HAP-1 (cell line): ENCODE measurements around the gene HSPH1.
"Not testable (repeated sequence)": the region's sequence is repeated elsewhere in the genome, so short reads cannot be mapped to it uniquely, and the experiment has no call there.

Experiments
- DNase-seq, 2 experiments: peaks; one replicate each; pipeline ENCODE4 v3.0.0-alpha.2; 2016 to 2020; ENCODE audit warnings: low spot score in 2 of 2
- H3K27me3 ChIP-seq: fragments of 250-450 bp; sonication (Bioruptor Pico); 2 replicates; pipeline ENCODE4 v1.5.1; 2020; ENCODE audit warnings: low read depth, mild to moderate bottlenecking, moderate library complexity
- H3K36me3 ChIP-seq: fragments of 250-450 bp; sonication (Bioruptor Pico); replicated peaks from 2 replicates; pipeline ENCODE4 v1.5.1; 2020; ENCODE audit warnings: mild to moderate bottlenecking
- H3K4me1 ChIP-seq: fragments of 250-450 bp; sonication (Bioruptor Pico); 2 replicates; pipeline ENCODE4 v1.5.1; 2020; ENCODE audit warnings: mild to moderate bottlenecking
- H3K4me3 ChIP-seq: fragments of 250-450 bp; sonication (Bioruptor Pico); 2 replicates; pipeline ENCODE4 v1.5.1; 2020; ENCODE audit warnings: mild to moderate bottlenecking, moderate library complexity
- H3K9me3 ChIP-seq: fragments of 250-450 bp; sonication (Bioruptor Pico); 2 replicates; pipeline ENCODE4 v1.5.1; 2020; ENCODE audit warnings: mild to moderate bottlenecking, moderate library complexity
- in situ Hi-C: fragments of 300-500 bp; cut with MboI; formaldehyde crosslinking; loops from 3 replicates; pipeline ENCODE4 v1.14.3; 2020; ENCODE audit warnings: low sequenced_read_pairs, inconsistent platforms, mixed read lengths

The HSPH1 gene

GRCh38 chr13:31111136-31111535 is 50.6 kb downstream of the HSPH1 start:
- Histone ChIP-seq H3K4me3 (no peak overlapping the region), H3K4me1 (no peaks in the 10 kb centered on the region), H3K9me3 (no peaks in the 10 kb centered on the region), H3K27me3 (0 out of 2 replicates have a peak, but pooled peaks cover 5% of the 10 kb centered on the region), H3K36me3 (no peaks in the 10 kb centered on the region)
- in situ Hi-C loops: no loop called here
- DNase-seq: no peak

DNA sequence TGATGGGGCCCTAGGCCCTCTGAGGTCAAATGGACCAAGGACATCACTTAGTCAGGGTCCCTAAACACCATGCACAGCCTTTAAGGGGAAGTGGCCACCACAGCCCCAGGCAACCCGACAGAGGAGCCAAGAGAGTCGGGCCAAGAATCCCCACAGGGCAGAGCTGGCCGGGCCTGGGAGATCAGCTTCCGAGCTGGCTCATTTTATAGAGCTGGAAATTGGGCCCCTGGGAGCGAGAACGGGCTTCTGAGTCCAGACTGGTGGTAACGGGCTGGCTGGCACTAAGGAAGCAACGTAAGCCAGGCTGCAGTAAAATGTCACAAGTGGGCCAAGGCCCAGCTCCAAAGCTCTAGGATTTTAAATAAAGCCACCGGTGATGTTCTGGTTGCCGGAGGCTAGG is 51.1 kb downstream of the HSPH1 start:
- no peak overlapping the region for H3K4me3 ChIP-seq
- no peaks in the 10 kb centered on the region for H3K9me3 ChIP-seq
- in situ Hi-C loops: no loop called here
- H3K36me3 ChIP-seq: no peaks in the 10 kb centered on the region
- H3K4me1 ChIP-seq: no peaks in the 10 kb centered on the region
- no peak for DNase-seq
- 0 out of 2 replicates have a peak, but pooled peaks cover under 1% of the 10 kb centered on the region for H3K27me3 ChIP-seq

GRCh38 chr13:31110169-31110568 is 51.5 kb downstream of the HSPH1 start:
- Histone ChIP-seq H3K9me3 (no peaks in the 10 kb centered on the region), H3K36me3 (no peaks in the 10 kb centered on the region), H3K4me1 (no peaks in the 10 kb centered on the region), H3K4me3 (no peak overlapping the region), H3K27me3 (no peaks in the 10 kb centered on the region)
- DNase-seq: no peak
- in situ Hi-C loops: no loop called here

- Histone ChIP-seq H3K4me3 (no peak overlapping the region), H3K4me1 (no peaks in the 10 kb centered on the region), H3K9me3 (no peaks in the 10 kb centered on the region), H3K36me3 (no peaks in the 10 kb centered on the region), H3K27me3 (no peaks in the 10 kb centered on the region)
- DNase-seq: no peak
- in situ Hi-C loops: no loop called here
Measured at GRCh38 chr13:31107109-31107508, 54.6 kb downstream of the HSPH1 start.

DNA sequence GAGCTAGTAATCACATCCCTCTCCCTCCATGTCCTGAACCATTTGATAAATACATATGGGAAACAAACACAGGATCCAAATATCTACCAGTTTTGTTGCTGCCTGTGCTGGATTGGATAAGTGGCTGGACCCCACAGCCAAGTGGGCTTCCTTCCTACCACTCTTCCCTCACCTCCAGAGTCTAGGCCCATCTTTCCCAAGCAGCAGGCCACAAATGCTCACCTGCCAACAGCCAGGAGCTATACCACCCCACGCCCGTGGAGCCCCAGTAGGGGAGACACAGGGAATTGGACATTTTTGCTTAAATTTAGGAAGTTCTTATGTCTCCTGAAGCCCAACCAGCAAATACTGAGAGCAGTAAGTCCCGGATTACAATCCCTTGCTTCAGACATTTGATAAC is 55.8 kb downstream of the HSPH1 start:
- no peaks in the 10 kb centered on the region for H3K27me3 ChIP-seq
- in situ Hi-C loops: no loop called here
- no peaks in the 10 kb centered on the region for H3K9me3 ChIP-seq
- no peak for DNase-seq
- H3K4me1 ChIP-seq: no peaks in the 10 kb centered on the region
- H3K36me3 ChIP-seq: no peaks in the 10 kb centered on the region
- H3K4me3 ChIP-seq: no peak overlapping the region

DNA sequence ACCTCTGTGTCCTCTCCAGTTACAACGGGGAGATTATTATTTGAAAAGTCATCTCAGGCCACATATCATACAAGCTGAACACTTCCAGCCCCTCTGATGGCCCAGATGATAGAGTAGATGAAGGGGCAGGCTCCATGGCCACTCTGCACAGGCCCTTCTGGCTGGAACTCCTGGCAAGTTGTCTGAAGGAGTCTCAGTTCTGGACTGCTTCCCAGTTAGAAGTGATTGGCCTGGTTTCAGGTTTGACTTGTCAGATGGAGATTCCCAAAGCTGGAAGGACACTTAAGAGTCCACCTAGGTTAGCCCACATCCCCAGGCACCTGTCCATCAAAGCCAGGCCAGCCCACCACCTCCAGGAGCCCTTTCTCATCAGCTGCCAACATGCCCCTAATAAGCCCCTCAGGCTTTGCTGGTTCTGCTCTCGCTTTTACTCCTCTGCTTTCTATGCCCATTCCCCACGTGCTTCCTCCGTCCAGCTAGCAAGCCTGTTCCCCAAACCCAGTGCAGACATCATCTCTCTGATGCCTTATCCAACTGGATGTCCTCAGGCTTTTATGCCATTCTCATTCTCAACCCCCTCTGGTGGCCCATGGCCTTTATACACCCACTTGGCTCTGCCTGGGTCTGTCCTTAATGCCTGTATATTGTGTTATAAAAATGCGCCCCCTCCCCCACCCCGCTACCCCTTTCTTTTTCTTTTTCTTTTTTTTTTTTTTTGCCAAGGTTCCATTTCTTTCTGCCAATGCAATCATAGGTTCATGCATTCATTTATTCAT is 56.5 kb downstream of the HSPH1 start:
- in situ Hi-C loops: no loop called here
- Histone ChIP-seq H3K4me1 (no peaks in the 10 kb centered on the region), H3K4me3 (no peak overlapping the region), H3K9me3 (no peaks in the 10 kb centered on the region), H3K27me3 (no peaks in the 10 kb centered on the region), H3K36me3 (no peaks in the 10 kb centered on the region)
- DNase-seq: no peak

- DNase-seq: no peak
- in situ Hi-C loops: no loop called here
- H3K27me3 ChIP-seq: peaks cover 3% of the 10 kb centered on the region; the same call in 1 of the 2 replicates
Measured at GRCh38 chr13:31102905-31103304, 58.8 kb downstream of the HSPH1 start.

DNA sequence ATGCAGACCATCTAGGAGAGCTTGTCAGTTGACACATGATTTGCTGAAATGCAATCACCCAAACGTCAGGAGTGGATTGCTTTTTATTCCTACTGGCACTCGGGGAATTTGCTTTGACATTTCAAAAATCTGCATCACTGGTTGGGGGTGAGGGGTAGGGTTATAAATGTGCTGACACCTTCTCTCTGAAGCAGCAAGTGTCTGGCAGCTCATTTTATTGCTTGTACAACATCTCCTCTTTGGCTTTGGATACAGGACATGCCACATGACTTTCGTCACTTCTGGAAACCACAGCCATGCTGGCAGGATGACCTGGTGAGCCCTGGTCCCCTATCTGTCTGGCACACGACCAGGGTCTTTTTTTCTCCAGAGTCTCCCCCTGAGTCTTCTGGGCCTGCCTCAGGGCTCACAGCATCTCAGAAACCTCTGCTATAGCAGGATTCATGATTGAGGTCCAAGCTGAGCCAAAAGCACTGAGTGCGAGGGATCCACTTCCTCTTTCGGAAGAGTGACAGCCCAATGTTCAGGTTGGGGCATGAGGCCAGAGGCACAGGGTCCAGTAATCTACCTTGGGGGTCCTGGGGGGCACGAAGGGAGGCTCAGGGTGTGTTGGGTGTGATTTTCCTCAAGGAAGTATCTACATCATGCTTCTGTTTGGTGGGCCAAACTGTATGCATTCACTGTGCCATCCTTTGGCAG is 60.1 kb downstream of the HSPH1 start:
- no peak for DNase-seq
- H3K36me3 ChIP-seq: no peaks in the 10 kb centered on the region
- no peaks in the 10 kb centered on the region for H3K9me3 ChIP-seq
- H3K4me1 ChIP-seq: no peaks in the 10 kb centered on the region
- no peak overlapping the region for H3K4me3 ChIP-seq
- H3K27me3 ChIP-seq: peaks cover 7% of the 10 kb centered on the region; the same call in 1 of the 2 replicates
- in situ Hi-C loops: no loop called here

More at GRCh38 chr13:31102905-31103304, 58.8 kb downstream of the HSPH1 start:
- Histone ChIP-seq H3K4me1 (no peaks in the 10 kb centered on the region), H3K4me3 (no peak overlapping the region), H3K36me3 (no peaks in the 10 kb centered on the region), H3K9me3 (no peaks in the 10 kb centered on the region)

DNA sequence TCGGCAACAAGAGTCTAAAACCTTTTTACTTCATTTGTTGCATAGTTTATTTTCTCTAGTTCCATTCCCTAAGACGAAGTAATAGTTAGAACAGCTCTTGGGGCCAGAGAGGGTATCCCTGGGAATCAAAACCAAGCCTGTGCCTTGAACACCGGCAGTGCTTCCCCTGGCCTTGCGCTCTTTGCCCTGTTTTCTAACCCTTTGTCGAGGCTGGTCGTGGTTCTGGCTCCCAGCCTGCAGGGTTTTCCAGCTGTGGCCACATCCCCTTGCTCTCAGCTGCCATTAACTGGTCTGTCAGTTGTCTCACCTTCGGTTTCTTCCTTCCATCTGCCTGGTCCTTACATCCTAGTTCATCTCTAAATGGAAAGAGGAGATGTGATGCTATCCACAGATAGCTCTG is 61.0 kb downstream of the HSPH1 start:
- Histone ChIP-seq H3K4me3 (no peak overlapping the region), H3K27me3 (peaks cover 7% of the 10 kb centered on the region; the same call in 1 of the 2 replicates), H3K9me3 (no peaks in the 10 kb centered on the region), H3K4me1 (no peaks in the 10 kb centered on the region), H3K36me3 (no peaks in the 10 kb centered on the region)
- DNase-seq: no peak
- in situ Hi-C loops: no loop called here

- DNase-seq, H3K9me3 ChIP-seq, H3K4me1 ChIP-seq, H3K27me3 ChIP-seq, in situ Hi-C loops, H3K4me3 ChIP-seq, H3K36me3 ChIP-seq: not testable (repeated sequence)
Measured at GRCh38 chr13:31097911-31098434, 63.7 kb downstream of the HSPH1 start.

DNA sequence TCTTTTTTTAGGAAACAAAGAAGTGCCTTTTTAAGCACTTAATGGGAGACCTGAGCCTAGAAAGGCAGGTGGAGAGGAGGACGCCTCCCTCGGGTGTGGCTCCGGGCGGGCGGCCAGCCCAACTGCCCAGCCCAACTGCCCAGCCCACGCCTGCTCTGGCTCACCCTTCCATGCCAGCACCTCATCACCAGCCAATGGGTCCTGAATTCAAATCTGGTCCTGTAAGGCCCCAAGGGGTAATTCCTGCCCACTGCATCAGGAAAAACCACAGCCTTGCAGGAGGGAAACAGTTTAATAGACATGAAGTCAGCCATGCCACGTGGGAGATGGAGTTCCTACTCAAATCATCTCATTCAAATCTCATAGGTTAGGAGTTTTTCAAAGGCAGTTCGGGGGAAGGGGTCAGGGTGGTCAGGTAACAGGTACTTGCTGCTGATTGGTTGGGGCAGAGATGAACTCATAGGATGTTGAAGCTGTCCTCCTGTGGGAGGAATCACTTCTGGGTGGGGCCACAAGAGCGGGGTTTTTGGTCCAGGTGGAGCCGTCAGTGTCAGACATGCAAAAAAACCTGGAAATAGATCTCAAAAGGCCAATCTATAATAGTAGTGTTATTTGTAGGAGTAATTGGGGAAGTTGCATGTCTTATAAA is 64.9 kb downstream of the HSPH1 start:
- H3K4me1 ChIP-seq: no peaks in the 10 kb centered on the region
- in situ Hi-C loops: no loop called here
- DNase-seq: no peak
- no peaks in the 10 kb centered on the region for H3K9me3 ChIP-seq
- H3K4me3 ChIP-seq: no peak overlapping the region
- H3K36me3 ChIP-seq: no peaks in the 10 kb centered on the region
- H3K27me3 ChIP-seq: peaks cover 7% of the 10 kb centered on the region; the same call in 1 of the 2 replicates

GRCh38 chr13:31094331-31095015 is 67.2 kb downstream of the HSPH1 start:
- in situ Hi-C loops: no loop called here
- H3K36me3 ChIP-seq: no peaks in the 10 kb centered on the region
- no peak for DNase-seq
- H3K4me1 ChIP-seq: no peaks in the 10 kb centered on the region
- H3K27me3 ChIP-seq: 0 out of 2 replicates have a peak, but pooled peaks cover 4% of the 10 kb centered on the region
- no peaks in the 10 kb centered on the region for H3K9me3 ChIP-seq
- H3K4me3 ChIP-seq: no peak overlapping the region

DNA sequence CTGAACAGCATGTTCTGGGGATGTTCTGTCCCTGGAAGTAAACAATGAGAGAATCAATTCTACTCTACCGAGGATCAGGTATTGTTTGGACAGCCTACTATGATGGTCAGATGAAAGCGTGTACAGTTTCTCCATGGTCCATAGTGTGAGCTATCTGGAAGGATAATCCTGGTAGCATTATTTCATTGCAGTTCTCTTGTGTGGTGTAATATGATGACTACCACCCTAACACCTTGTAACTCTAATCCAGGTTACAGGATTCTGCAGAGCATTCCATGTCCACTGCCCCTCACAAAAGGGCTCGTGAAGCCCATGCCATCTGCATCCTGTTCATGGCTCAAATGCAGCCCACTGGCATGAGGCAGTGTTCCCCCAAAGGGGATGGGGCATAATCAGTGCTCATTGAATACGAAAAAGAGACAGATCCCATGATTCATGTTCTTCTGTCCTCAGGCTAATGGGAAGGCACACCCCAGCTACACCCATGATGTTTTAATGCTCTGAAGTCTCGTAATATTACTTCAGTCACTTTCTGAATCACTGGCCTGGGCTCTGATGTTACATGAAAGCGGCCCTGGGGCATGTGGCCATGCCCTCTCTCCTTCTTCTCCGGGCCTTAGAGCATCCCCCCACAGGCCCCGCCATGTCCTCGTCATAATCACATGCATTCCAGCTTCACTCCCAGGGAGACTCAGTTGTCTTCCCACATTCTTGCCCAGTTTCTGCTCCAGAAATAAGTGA is 68.4 kb downstream of the HSPH1 start:
- Histone ChIP-seq H3K36me3 (no peaks in the 10 kb centered on the region), H3K4me3 (no peak overlapping the region), H3K9me3 (no peaks in the 10 kb centered on the region), H3K4me1 (no peaks in the 10 kb centered on the region), H3K27me3 (0 out of 2 replicates have a peak, but pooled peaks cover 4% of the 10 kb centered on the region)
- DNase-seq: no peak
- in situ Hi-C loops: no loop called here
